ENCODE data around the gene ADAMTS15. TPM values are rescaled to one million over a fixed set of nuclear protein-coding genes. Genes with fewer than 3 reads are reported as not detected.

ADAMTS15 gene
- total and polyA plus RNA-seq, 2 of the 4 experiments (the other 2 are of a cell fraction): 3.0 to 5.0 TPM

DNA sequence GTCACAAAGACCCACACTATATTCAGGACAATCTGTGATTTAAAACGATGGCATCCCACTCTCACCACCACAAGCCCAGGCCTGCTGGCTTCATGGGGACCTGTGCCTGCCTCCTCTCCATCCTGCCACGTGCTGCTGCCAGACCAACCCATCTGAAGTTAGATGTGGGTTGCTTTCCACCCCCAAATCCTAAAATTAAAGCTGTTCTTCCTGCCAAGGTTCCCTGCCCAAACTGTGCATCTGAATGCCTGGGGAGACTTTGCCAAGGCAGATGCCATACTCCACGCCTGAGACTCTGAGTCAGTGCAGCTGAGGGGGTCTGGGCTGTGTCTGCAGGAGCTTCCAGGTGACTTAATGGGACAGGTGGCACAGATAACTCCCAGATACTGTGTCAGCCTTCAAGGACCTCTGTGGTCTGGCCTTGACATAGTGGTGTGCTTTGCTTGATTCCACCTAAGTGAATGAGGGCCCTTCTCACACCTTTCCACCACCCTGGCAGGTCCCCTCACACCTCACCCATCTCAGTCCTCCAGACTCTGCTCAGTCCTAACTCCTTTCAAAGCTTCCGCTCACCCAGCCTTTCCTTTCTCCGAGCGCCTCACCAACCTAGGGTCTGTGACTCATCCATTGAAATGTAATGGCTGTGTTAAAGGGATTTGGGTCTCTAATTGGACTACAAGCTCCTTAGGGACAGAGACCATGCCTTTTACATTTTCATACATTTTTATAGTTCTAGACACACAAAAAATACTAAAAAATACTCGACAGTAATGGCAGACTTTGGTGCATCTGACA, 38.7 kb upstream of the ADAMTS15 start:
- TF ChIP-seq SMC3 (IDR thresholded peaks at IDR 0.05; ENCODE audit: low read depth, low read length) (no peak), NFE2L2 (IDR thresholded peaks at IDR 0.05; ENCODE audit: low read depth, low read length) (no peak), RAD21 (IDR thresholded peaks at IDR 0.05; ENCODE audit: low read length) (no peak), RFX5 (IDR thresholded peaks at IDR 0.05; ENCODE audit: low read depth, low read length) (no peak), BHLHE40 (IDR thresholded peaks at IDR 0.05; ENCODE audit: low read depth, low read length) (no peak), POLR2A (IDR thresholded peaks at IDR 0.05; ENCODE audit: low read depth, low read length) (no peak), MAFK (IDR thresholded peaks at IDR 0.05; ENCODE audit: low read depth, low read length) (no peak), CEBPB (IDR thresholded peaks at IDR 0.05; ENCODE audit: low read depth, low read length) (no peak)
- TF ChIP-seq, protein P1, sequence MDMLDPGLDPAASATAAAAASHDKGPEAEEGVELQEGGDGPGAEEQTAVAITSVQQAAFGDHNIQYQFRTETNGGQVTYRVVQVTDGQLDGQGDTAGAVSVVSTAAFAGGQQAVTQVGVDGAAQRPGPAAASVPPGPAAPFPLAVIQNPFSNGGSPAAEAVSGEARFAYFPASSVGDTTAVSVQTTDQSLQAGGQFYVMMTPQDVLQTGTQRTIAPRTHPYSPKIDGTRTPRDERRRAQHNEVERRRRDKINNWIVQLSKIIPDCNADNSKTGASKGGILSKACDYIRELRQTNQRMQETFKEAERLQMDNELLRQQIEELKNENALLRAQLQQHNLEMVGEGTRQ (IDR thresholded peaks at IDR 0.05; ENCODE audit: low read depth, low read length): no peak
- TF ChIP-seq, protein P2, sequence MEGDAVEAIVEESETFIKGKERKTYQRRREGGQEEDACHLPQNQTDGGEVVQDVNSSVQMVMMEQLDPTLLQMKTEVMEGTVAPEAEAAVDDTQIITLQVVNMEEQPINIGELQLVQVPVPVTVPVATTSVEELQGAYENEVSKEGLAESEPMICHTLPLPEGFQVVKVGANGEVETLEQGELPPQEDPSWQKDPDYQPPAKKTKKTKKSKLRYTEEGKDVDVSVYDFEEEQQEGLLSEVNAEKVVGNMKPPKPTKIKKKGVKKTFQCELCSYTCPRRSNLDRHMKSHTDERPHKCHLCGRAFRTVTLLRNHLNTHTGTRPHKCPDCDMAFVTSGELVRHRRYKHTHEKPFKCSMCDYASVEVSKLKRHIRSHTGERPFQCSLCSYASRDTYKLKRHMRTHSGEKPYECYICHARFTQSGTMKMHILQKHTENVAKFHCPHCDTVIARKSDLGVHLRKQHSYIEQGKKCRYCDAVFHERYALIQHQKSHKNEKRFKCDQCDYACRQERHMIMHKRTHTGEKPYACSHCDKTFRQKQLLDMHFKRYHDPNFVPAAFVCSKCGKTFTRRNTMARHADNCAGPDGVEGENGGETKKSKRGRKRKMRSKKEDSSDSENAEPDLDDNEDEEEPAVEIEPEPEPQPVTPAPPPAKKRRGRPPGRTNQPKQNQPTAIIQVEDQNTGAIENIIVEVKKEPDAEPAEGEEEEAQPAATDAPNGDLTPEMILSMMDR (conservative IDR thresholded peaks at IDR 0.05; ENCODE audit: low read depth, low read length): no peak
- H3K18ac ChIP-seq (ENCODE audit: low read depth, low read length): no peak overlapping the region
- H3K14ac ChIP-seq (replicated peaks; ENCODE audit: low read depth, low read length): no peak overlapping the region
- H4K8ac ChIP-seq (ENCODE audit: low read depth in 2 of 2, low read length in 2 of 2): no peak overlapping the region
- CTCF ChIA-PET: interaction anchor here (1.5 kb wide), 1 partner anchor 197 kb away, joined by 4 read pairs; no protein-coding TSS in a partner anchor
- peak overlapping the region; percentile 56; the same call in 1 of the 3 replicates for H2BK15ac ChIP-seq (ENCODE audit: low read depth, low read length)
- H2BK5ac ChIP-seq (ENCODE audit: low read depth, low read length, poor library complexity, severe bottlenecking): no peak overlapping the region
- H3K4me1 ChIP-seq (ENCODE audit: control insufficient read depth, insufficient read depth, low read length): peaks cover 17% of the 10 kb centered on the region
- ATAC-seq (ENCODE audit: low read depth) (no peak), DNase-seq (no peak)
- H3K9me1 ChIP-seq (ENCODE audit: insufficient read depth, low read length): peaks cover 17% of the 10 kb centered on the region; the same call in 1 of the 2 replicates
- H2BK120ac ChIP-seq (ENCODE audit: low read depth, low read length): 0 out of 2 replicates have a peak overlapping the region, but pooled peaks have one; percentile 16
- H4K5ac ChIP-seq (ENCODE audit: low read depth, low read length): no peak overlapping the region
- H3K27me3 ChIP-seq (ENCODE audit: control insufficient read depth, insufficient read depth, low read length): no peaks in the 10 kb centered on the region
- H2AFZ ChIP-seq (replicated peaks; ENCODE audit: low read length, poor library complexity): no peak overlapping the region
- 0 out of 2 replicates have a peak overlapping the region, but pooled peaks have one; percentile 53 for H2AK5ac ChIP-seq (ENCODE audit: low read depth, low read length)
- H3K4me3 ChIP-seq (ENCODE audit: insufficient read depth, low read depth, low read length): no peak overlapping the region
- peak overlapping the region; percentile 12; the same call in 1 of the 2 replicates for H3K4ac ChIP-seq (ENCODE audit: low read depth, low read length)
- H2BK20ac ChIP-seq (ENCODE audit: low read depth, low read length): peak overlapping the region; percentile 34; the same call in 1 of the 2 replicates
- H3K56ac ChIP-seq (ENCODE audit: extremely low read depth, insufficient read depth, low read length): no peak overlapping the region
- no peaks in the 10 kb centered on the region for H3K9me3 ChIP-seq (ENCODE audit: control insufficient read depth, insufficient read depth, low read length)
- BruUV-seq (replicated peaks): no TSS peak
- H3K36me3 ChIP-seq (ENCODE audit: control insufficient read depth, insufficient read depth, low read length): peaks cover 5% of the 10 kb centered on the region; the same call in 1 of the 2 replicates
- H3K4me2 ChIP-seq (ENCODE audit: low read depth, low read length): no peak overlapping the region
- dilution Hi-C loops (cut with HindIII; ENCODE audit: low sequenced_read_pairs, unreplicated experiment): no loop called here
- WGBS, 2 experiments (ENCODE audit: extremely low coverage in 2 of 2, insufficient read length in 1 of 2): 82% methylated on average over 1 of the region's 7 CpGs; no CpG with 5 or more reads in 1 of the 2 experiments
- H3K27ac ChIP-seq (ENCODE audit: insufficient read depth, low read length): no peak overlapping the region
- in situ Hi-C loops (cut with MboI; ENCODE audit: low sequenced_read_pairs): loop anchor here (25.0 kb wide), 2 partner anchors 1478 to 1653 kb away; no protein-coding TSS in a partner anchor
- H3K23ac ChIP-seq (ENCODE audit: low read depth, low read length): no peak overlapping the region
- no peaks in the 10 kb centered on the region for H3K79me1 ChIP-seq (ENCODE audit: low read depth in 1 of 2, low read length in 2 of 2)
- H4K20me1 ChIP-seq (ENCODE audit: insufficient read depth, low read length): peaks cover 6% of the 10 kb centered on the region; the same call in 1 of the 2 replicates
- intact Hi-C loops (cut with micrococcal nuclease): no loop called here
- H3K9ac ChIP-seq (ENCODE audit: low read depth, low read length): no peak overlapping the region
- POLR2A ChIA-PET (ENCODE audit: unreplicated experiment): no interaction called here
- H2AK9ac ChIP-seq (replicated peaks; ENCODE audit: low read depth, low read length, poor library complexity): no peak overlapping the region
- H4K91ac ChIP-seq (ENCODE audit: insufficient read depth, low read depth, low read length): no peak overlapping the region

All from IMR-90 (cell line).